H1 (cell line): Measurements from ENCODE around the gene MKLN1. TPM values are rescaled to one million over a fixed set of nuclear protein-coding genes. Genes with fewer than 3 reads are reported as not detected.

Source experiments
- CTCF ChIA-PET: fragments of 300-600 bp; sonication (Branson Sonifier 250); formaldehyde crosslinking; loops from one replicate; lab custom pipeline; 2021; ENCODE audit not compliant: partially characterized antibody; lab: Charles Lee
- POLR2A ChIA-PET: fragments of 300-600 bp; sonication (Branson Sonifier 250); formaldehyde crosslinking; loops from one replicate; lab custom pipeline; 2021; ENCODE audit warnings: inconsistent platforms; ENCODE audit not compliant: partially characterized antibody; lab: Charles Lee
- DNase-seq, 2 experiments: peaks; one replicate each; pipeline versions ENCODE4 v3.0.0 to v3.0.0-alpha.2; 2010 to 2022; ENCODE audit warnings: low spot score in 2 of 2, low read depth in 1 of 2, mixed read lengths in 1 of 2
- FAIRE-seq: peaks from 2 replicates; lab custom pipeline; 2011; peaks lifted over from hg19 to GRCh38; lab: Jason Lieb, UNC
- H2AFZ ChIP-seq: 2 replicates; pipeline ENCODE4 v1.8.1; 2012; ENCODE audit warnings: low read length, inconsistent platforms
- H2AK5ac ChIP-seq: 2 replicates; pipeline ENCODE4 v1.6.1; 2013; ENCODE audit warnings: low read depth, low read length
- H2BK120ac ChIP-seq: replicated peaks from 2 replicates; pipeline ENCODE3; 2013; ENCODE audit warnings: low read depth, low read length, inconsistent platforms
- H2BK12ac ChIP-seq: 2 replicates; pipeline ENCODE4 v1.6.1; 2013; ENCODE audit warnings: low read depth, low read length
- H2BK15ac ChIP-seq: 2 replicates; pipeline ENCODE4 v1.6.1; 2013; ENCODE audit warnings: low read length
- H2BK20ac ChIP-seq: 2 replicates; pipeline ENCODE4 v1.6.1; 2013; ENCODE audit warnings: low read length
- H2BK5ac ChIP-seq: 2 replicates; pipeline ENCODE4 v1.6.1; 2013; ENCODE audit warnings: low read depth, low read length
- H3K14ac ChIP-seq: 2 replicates; pipeline ENCODE4 v1.6.1; 2013; ENCODE audit warnings: inconsistent platforms; ENCODE audit not compliant: insufficient read length
- H3K18ac ChIP-seq: 2 replicates; pipeline ENCODE4 v1.6.1; 2013; ENCODE audit warnings: low read length; ENCODE audit errors: extremely low read depth
- H3K23ac ChIP-seq: 2 replicates; pipeline ENCODE4 v1.6.1; 2013; ENCODE audit warnings: inconsistent platforms; ENCODE audit not compliant: insufficient read length
- H3K23me2 ChIP-seq: 2 replicates; pipeline ENCODE4 v1.6.1; 2013; ENCODE audit warnings: low read depth, low read length
- H3K27ac ChIP-seq: 2 replicates; pipeline ENCODE4 v1.6.1; 2011; ENCODE audit warnings: low read depth, low read length, inconsistent platforms
- H3K27me3 ChIP-seq, 4 experiments: replicated peaks in 1 of 4; 1 replicate in 1 of 4; 2 replicates in 3 of 4; pipeline versions ENCODE4 v1.6.1 to v1.8.1; 2011 to 2013; ENCODE audit warnings: low read length in 3 of 4, mild to moderate bottlenecking in 3 of 4, inconsistent platforms in 2 of 4, mixed read lengths in 2 of 4, moderate library complexity in 1 of 4; ENCODE audit not compliant: control insufficient read depth in 3 of 4, insufficient read depth in 3 of 4; ENCODE audit errors: extremely low read depth in 1 of 4
- H3K36me3 ChIP-seq, 4 experiments: 2 replicates each; pipeline versions ENCODE4 v1.6.1 to v1.8.1; 2011 to 2013; ENCODE audit warnings: mild to moderate bottlenecking in 4 of 4, low read length in 3 of 4, moderate library complexity in 2 of 4, control low read depth in 1 of 4, inconsistent platforms in 1 of 4; ENCODE audit not compliant: insufficient read depth in 4 of 4, control insufficient read depth in 2 of 4
- H3K4ac ChIP-seq: replicated peaks from 2 replicates; pipeline ENCODE3; 2013; ENCODE audit warnings: low read length, low read depth, mixed read lengths, inconsistent platforms; ENCODE audit not compliant: insufficient read length
- H3K4me1 ChIP-seq, 4 experiments: replicated peaks in 1 of 4; 1 replicate in 1 of 4; 2 replicates in 3 of 4; pipeline versions ENCODE4 v1.6.1 to v1.8.1; 2011 to 2013; ENCODE audit warnings: low read length in 3 of 4, inconsistent platforms in 2 of 4, mixed read lengths in 1 of 4; ENCODE audit not compliant: insufficient read depth in 4 of 4, control insufficient read depth in 3 of 4
- H3K4me2 ChIP-seq, 2 experiments: 2 replicates each; pipeline versions ENCODE4 v1.6.1 to v1.8.1; 2011 to 2013; ENCODE audit warnings: low read depth in 2 of 2, low read length in 2 of 2, control low read depth in 1 of 2, inconsistent platforms in 1 of 2, mild to moderate bottlenecking in 1 of 2; ENCODE audit not compliant: insufficient read depth in 1 of 2
- H3K4me3 ChIP-seq, 4 experiments: fragments of 200-600, 300-600 bp in 1 of 4; sonication (generic), shearing (Covaris generic), sonication (Bioruptor Twin) in 1 of 4; 2 replicates each; pipeline versions ENCODE4 v1.5.1 to v1.8.1; 2011 to 2016; ENCODE audit warnings: low read length in 4 of 4, low read depth in 3 of 4, control low read depth in 2 of 4, inconsistent platforms in 2 of 4, mild to moderate bottlenecking in 2 of 4, mixed read lengths in 1 of 4, moderate library complexity in 1 of 4; ENCODE audit not compliant: insufficient read depth in 2 of 4; ENCODE audit errors: extremely low read depth in 1 of 4
- H3K56ac ChIP-seq: replicated peaks from 2 replicates; pipeline ENCODE3; 2013; ENCODE audit warnings: low read depth, mild to moderate bottlenecking, mixed read lengths, low read length, inconsistent platforms; ENCODE audit not compliant: insufficient read length
- H3K79me1 ChIP-seq: 2 replicates; pipeline ENCODE4 v1.6.1; 2013; ENCODE audit warnings: low read depth, low read length, control low read depth
- H3K79me2 ChIP-seq, 2 experiments: 2 replicates each; pipeline versions ENCODE4 v1.6.1 to v1.8.1; 2012 to 2013; ENCODE audit warnings: low read length in 2 of 2, mild to moderate bottlenecking in 2 of 2, inconsistent platforms in 1 of 2; ENCODE audit not compliant: insufficient read depth in 2 of 2, control insufficient read depth in 1 of 2
- H3K9ac ChIP-seq, 4 experiments: replicated peaks in 1 of 4; 1 replicate in 1 of 4; 2 replicates in 3 of 4; pipeline versions ENCODE4 v1.6.1 to v1.8.1; 2011 to 2013; ENCODE audit warnings: low read depth in 3 of 4, low read length in 3 of 4, control low read depth in 2 of 4, mild to moderate bottlenecking in 2 of 4, moderate library complexity in 2 of 4, inconsistent platforms in 1 of 4; ENCODE audit errors: extremely low read depth in 1 of 4
- H3K9me3 ChIP-seq, 2 experiments: 2 replicates each; pipeline versions ENCODE4 v1.6.1 to v1.8.1; 2012 to 2013; ENCODE audit warnings: mild to moderate bottlenecking in 2 of 2, moderate library complexity in 2 of 2, control low read depth in 1 of 2, inconsistent platforms in 1 of 2, low read depth in 1 of 2, low read length in 1 of 2, mixed read lengths in 1 of 2; ENCODE audit not compliant: insufficient read depth in 2 of 2
- H4K20me1 ChIP-seq, 2 experiments: replicated peaks in 1 of 2; 2 replicates each; pipeline versions ENCODE3 to v1.8.1; 2011 to 2013; ENCODE audit warnings: inconsistent platforms in 2 of 2, low read length in 2 of 2, mild to moderate bottlenecking in 1 of 2; ENCODE audit not compliant: insufficient read depth in 2 of 2, control insufficient read depth in 1 of 2
- H4K5ac ChIP-seq: 2 replicates; pipeline ENCODE4 v1.6.1; 2013; ENCODE audit warnings: low read length, low read depth, mixed read lengths, inconsistent platforms; ENCODE audit not compliant: insufficient read length
- H4K8ac ChIP-seq: 2 replicates; pipeline ENCODE4 v1.8.0; 2013; ENCODE audit warnings: mild to moderate bottlenecking, moderate library complexity, low read length, inconsistent platforms; ENCODE audit not compliant: insufficient read depth; ENCODE audit errors: extremely low read depth
- H4K91ac ChIP-seq: replicated peaks from 2 replicates; pipeline ENCODE3; 2013; ENCODE audit warnings: low read length, mixed read lengths, inconsistent platforms; ENCODE audit not compliant: insufficient read length
- CHD1 ChIP-seq: IDR thresholded peaks from 2 replicates; pipeline ENCODE4 v1.6.1; 2012; ENCODE audit warnings: low read depth, low read length, improper control_type of control experiment
- CTBP2 ChIP-seq: IDR thresholded peaks from 2 replicates; pipeline ENCODE4 v1.7.0; 2011; ENCODE audit warnings: borderline replicate concordance, mild to moderate bottlenecking, moderate library complexity, mixed read lengths, low read length; ENCODE audit not compliant: insufficient read depth, insufficient read length
- GABPA ChIP-seq: IDR thresholded peaks from 2 replicates; pipeline ENCODE4 v1.6.1; 2011; ENCODE audit warnings: mild to moderate bottlenecking, low read length, moderate library complexity, borderline replicate concordance; ENCODE audit not compliant: insufficient read depth
- JUN ChIP-seq: IDR thresholded peaks from 2 replicates; pipeline ENCODE4 v1.6.1; 2011; ENCODE audit warnings: low read depth, mild to moderate bottlenecking, improper control_type of control experiment, low read length
- MAFK ChIP-seq: IDR thresholded peaks from 2 replicates; pipeline ENCODE4 v1.6.1; 2012; ENCODE audit warnings: low read depth, mild to moderate bottlenecking, improper control_type of control experiment, low read length
- MAX ChIP-seq: IDR thresholded peaks from 2 replicates; pipeline ENCODE4 v1.6.1; 2012; ENCODE audit warnings: inconsistent platforms
- RAD21 ChIP-seq, 2 experiments: IDR thresholded peaks in 1 of 2; conservative IDR thresholded peaks in 1 of 2; 2 replicates each; pipeline ENCODE4 v1.6.1; 2011; ENCODE audit warnings: low read depth in 2 of 2, low read length in 2 of 2, improper control_type of control experiment in 1 of 2, inconsistent platforms in 1 of 2, mild to moderate bottlenecking in 1 of 2, moderate library complexity in 1 of 2
- RFX5 ChIP-seq: IDR thresholded peaks from 2 replicates; pipeline ENCODE4 v1.6.1; 2011; ENCODE audit warnings: low read depth, low read length, improper control_type of control experiment, borderline replicate concordance
- SP1 ChIP-seq: IDR thresholded peaks from 2 replicates; pipeline ENCODE4 v1.6.1; 2011; ENCODE audit warnings: low read depth, low read length
- SP2 ChIP-seq: IDR thresholded peaks from 2 replicates; pipeline ENCODE4 v1.6.1; 2012; ENCODE audit warnings: mild to moderate bottlenecking, low read length, inconsistent platforms
- TBP ChIP-seq: IDR thresholded peaks from 2 replicates; pipeline ENCODE4 v1.6.1; 2011; ENCODE audit warnings: low read depth, low read length, improper control_type of control experiment
- WGBS, 2 experiments: shearing (Covaris generic) in 1 of 2; methylation state at CpG; one replicate each; pipeline versions ENCODE4 v1.1.6 to v1.1.7; 2013 to 2015; ENCODE audit warnings: low lambda C conversion rate in 2 of 2, mixed read lengths in 2 of 2, inconsistent platforms in 1 of 2, low coverage in 1 of 2, missing lambda C conversion rate in 1 of 2; ENCODE audit not compliant: insufficient replicate concordance in 2 of 2, insufficient coverage in 1 of 2, insufficient read length in 1 of 2; ENCODE audit errors: extremely low coverage in 1 of 2, missing lambda C conversion rate in 1 of 2; 5-methylcytosine and 5-hydroxymethylcytosine counted together
- polyA plus RNA-seq, 7 experiments: library from polyadenylated mRNA; depleted of rRNA in 3 of 7; stranded (reverse) in 5 of 7; unstranded in 2 of 7; fragments of >200 nt in 5 of 7; fragments of 200-250 nt in 2 of 7; gene quantifications; 1 replicate in 5 of 7; 2 replicates in 1 of 7; 4 replicates in 1 of 7; pipeline versions ENCODE4 v1.2.1 to v1.2.3, GENCODE V29; 2011 to 2013; ENCODE audit warnings: missing spikeins in 2 of 7, mixed read lengths in 2 of 7
- total RNA-seq: library from RNA; stranded (reverse); fragmentation: NEBNext Ultra II Directional; extraction: Animal tissue kit (Norgen Biotek cat#: 25700); gene quantifications from 2 replicates; pipeline ENCODE4 v1.2.1, GENCODE V29; 2021
- TF ChIP-seq, protein P1 (sequence below): IDR thresholded peaks from 2 replicates; pipeline ENCODE4 v1.6.1; 2012; ENCODE audit warnings: inconsistent platforms

The MKLN1 gene
- total and polyA plus RNA-seq, 2 of the 8 experiments (the other 6 are each of a cell fraction or from before 2014, with no cell fraction given), result 22.3 to 50.9 TPM

GRCh38 chr7:131536361-131536849, 208.7 kb downstream of the MKLN1 start:
- no peak overlapping the region for H3K27ac ChIP-seq
- H3K27me3 ChIP-seq, result no peaks in the 10 kb centered on the region
- POLR2A ChIA-PET, result no interaction called here

More at GRCh38 chr7:131536361-131536849, 208.7 kb downstream of the MKLN1 start:
- Histone ChIP-seq H3K4ac (no peak overlapping the region), H3K23me2 (no peaks in the 10 kb centered on the region), H3K4me1 (peaks cover 16 to 60% (median 34%) of the 10 kb centered on the region in 4 experiments), H3K23ac (no peak overlapping the region), H2AFZ (no peak overlapping the region), H2BK20ac (no peak overlapping the region), H3K14ac (no peak overlapping the region), H3K9me3 (no peaks in the 10 kb centered on the region), H3K79me1 (peaks cover 28% of the 10 kb centered on the region), H2AK5ac (no peak overlapping the region), H4K5ac (no peak overlapping the region), H2BK12ac (no peak overlapping the region), H4K8ac (no peak overlapping the region; the same call in 1 of the 2 replicates), H3K4me3 (no peak overlapping the region), H3K9ac (no peak overlapping the region), H4K20me1 (peaks cover 70 to 71% of the 10 kb centered on the region in 2 experiments), H2BK15ac (no peak overlapping the region), H2BK120ac (no peak overlapping the region), H3K79me2 (peaks cover 65 to 96% of the 10 kb centered on the region in 2 experiments), H3K4me2 (peak overlapping the region in 1 of 2 experiments; percentile 2; a peak in 2 of 4 replicates), H4K91ac (no peak overlapping the region), H2BK5ac (0 out of 2 replicates have a peak overlapping the region, but pooled peaks have one; percentile 16), H3K56ac (no peak overlapping the region), H3K36me3 (peaks cover 3 to 83% (median 9%) of the 10 kb centered on the region in 4 experiments), H3K18ac (no peak overlapping the region)
- TF ChIP-seq SP1 (no peak), SP2 (no peak), RAD21 (IDR thresholded peaks at IDR 0.05 in 1 of 2, conservative IDR thresholded peaks at IDR 0.05 in 1 of 2; ENCODE audit: low read depth in 2 of 2, low read length in 2 of 2) (no peak), JUN (no peak), MAFK (no peak), GABPA (no peak), CTBP2 (no peak), MAX (no peak), TBP (no peak), RFX5 (no peak), CHD1 (no peak)
- TF ChIP-seq, protein P1, sequence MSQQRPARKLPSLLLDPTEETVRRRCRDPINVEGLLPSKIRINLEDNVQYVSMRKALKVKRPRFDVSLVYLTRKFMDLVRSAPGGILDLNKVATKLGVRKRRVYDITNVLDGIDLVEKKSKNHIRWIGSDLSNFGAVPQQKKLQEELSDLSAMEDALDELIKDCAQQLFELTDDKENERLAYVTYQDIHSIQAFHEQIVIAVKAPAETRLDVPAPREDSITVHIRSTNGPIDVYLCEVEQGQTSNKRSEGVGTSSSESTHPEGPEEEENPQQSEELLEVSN, result no peak
- CTCF ChIA-PET, result interaction anchor here (0.9 to 11.9 kb wide), 7 partner anchors 13 to 119 kb away, joined by 3 to 154 read pairs (median 5); no protein-coding TSS in a partner anchor
- FAIRE-seq (no peak), DNase-seq (no peak)
- 89% methylated on average over 7 of the region's 7 CpGs; no CpG with 5 or more reads in 1 of the 2 experiments for WGBS, 2 experiments
